Activated CD8-positive, alpha-beta memory T cell treated with anti-CD3 and anti-CD28 coated beads, Interleukin-2, amount 50 U/mL, for 24 hours (primary cell): Measurements from ENCODE around the gene DPH3.

Experiments used
- DNase-seq: peaks from one replicate; pipeline ENCODE4 v3.0.0-alpha.2; 2020; ENCODE audit errors: extremely low read depth

The DPH3 gene

GRCh38 chr3:16255326-16255725 lies 9.4 kb downstream of the DPH3 start:
- no peak for DNase-seq

GRCh38 chr3:16254916-16255315 lies 9.8 kb downstream of the DPH3 start:
- DNase-seq, result no peak

- DNase-seq, result no peak
Measured at GRCh38 chr3:16253601-16254000, 11.1 kb downstream of the DPH3 start.

GRCh38 chr3:16252988-16253387 lies 11.8 kb downstream of the DPH3 start:
- DNase-seq, result no peak

- no peak for DNase-seq
Measured at GRCh38 chr3:16252243-16252978, 12.3 kb downstream of the DPH3 start.

GRCh38 chr3:16251316-16252085 lies 13.2 kb downstream of the DPH3 start:
- no peak for DNase-seq

- DNase-seq, result no peak
Measured at GRCh38 chr3:16249886-16250285, 14.9 kb downstream of the DPH3 start.

- no peak for DNase-seq
Measured at GRCh38 chr3:16249336-16249735, 15.4 kb downstream of the DPH3 start.

- DNase-seq, result no peak
Measured at GRCh38 chr3:16248556-16248955, 16.2 kb downstream of the DPH3 start.

GRCh38 chr3:16247282-16248061 lies 17.3 kb downstream of the DPH3 start:
- DNase-seq, result peak; percentile 46

GRCh38 chr3:16245609-16246008 lies 19.1 kb downstream of the DPH3 start:
- no peak for DNase-seq

- DNase-seq, result no peak
Measured at GRCh38 chr3:16243706-16244490, 20.8 kb downstream of the DPH3 start.

- DNase-seq, result no peak
Measured at GRCh38 chr3:16242177-16242576, 22.6 kb downstream of the DPH3 start.

GRCh38 chr3:16241225-16241624 lies 23.5 kb downstream of the DPH3 start:
- no peak for DNase-seq

GRCh38 chr3:16240229-16241023 lies 24.3 kb downstream of the DPH3 start:
- DNase-seq, result no peak

- no peak for DNase-seq
Measured at GRCh38 chr3:16239780-16240179, 25.0 kb downstream of the DPH3 start.

- no peak for DNase-seq
Measured at GRCh38 chr3:16239086-16239770, 25.5 kb downstream of the DPH3 start.

- no peak for DNase-seq
Measured at GRCh38 chr3:16236856-16237393, 27.8 kb downstream of the DPH3 start.

- no peak for DNase-seq
Measured at GRCh38 chr3:16236030-16236639, 28.6 kb downstream of the DPH3 start.

GRCh38 chr3:16234281-16234680 lies 30.5 kb downstream of the DPH3 start:
- no peak for DNase-seq
